Small intestine (tissue), 16 donors: ENCODE results near the gene CPZ. TPM values are rescaled to one million over a fixed set of nuclear protein-coding genes. Genes with fewer than 3 reads are reported as not detected.
A peak's percentile ranks its signal among the peaks of the same experiment; 100 is the strongest.

Experiments used
- DNase-seq, 2 donors: peaks; one replicate each; pipeline versions ENCODE4 v3.0.0 to v3.0.0-alpha.2; 2013
- FAIRE-seq: peaks from 2 replicates; lab custom pipeline; 2012; peaks lifted over from hg19 to GRCh38; lab: Jason Lieb, UNC
- H3K27ac ChIP-seq, 3 donors: one replicate each; pipeline ENCODE4 v1.5.1; 2013; ENCODE audit warnings: low read length in 2 of 3, mild to moderate bottlenecking in 2 of 3, control low read depth in 1 of 3, inconsistent platforms in 1 of 3, low read depth in 1 of 3, moderate library complexity in 1 of 3
- H3K27me3 ChIP-seq, 3 donors: one replicate each; pipeline ENCODE4 v1.6.1; 2013; ENCODE audit warnings: low read length in 3 of 3, inconsistent platforms in 1 of 3; ENCODE audit not compliant: control insufficient read depth in 3 of 3, insufficient read depth in 3 of 3
- H3K36me3 ChIP-seq, 3 donors: one replicate each; pipeline ENCODE4 v1.6.1; 2013; ENCODE audit warnings: low read length in 3 of 3, inconsistent platforms in 1 of 3, low read depth in 1 of 3, mild to moderate bottlenecking in 1 of 3, moderate library complexity in 1 of 3; ENCODE audit not compliant: control insufficient read depth in 3 of 3, insufficient read depth in 2 of 3
- H3K4me1 ChIP-seq, 3 donors: one replicate each; pipeline ENCODE4 v1.6.1; 2013; ENCODE audit warnings: low read length in 2 of 3, inconsistent platforms in 1 of 3, low read depth in 1 of 3, mild to moderate bottlenecking in 1 of 3, moderate library complexity in 1 of 3; ENCODE audit not compliant: control insufficient read depth in 3 of 3, insufficient read depth in 2 of 3
- H3K4me3 ChIP-seq, 3 donors: one replicate each; pipeline ENCODE4 v1.5.1; 2013; ENCODE audit warnings: low read length in 3 of 3, control low read depth in 1 of 3, inconsistent platforms in 1 of 3, low read depth in 1 of 3, mild to moderate bottlenecking in 1 of 3, moderate library complexity in 1 of 3
- H3K9me3 ChIP-seq, 2 donors: one replicate each; pipeline ENCODE4 v1.6.1; 2013; ENCODE audit warnings: low read depth in 1 of 2, low read length in 1 of 2; ENCODE audit not compliant: control insufficient read depth in 2 of 2, insufficient read depth in 1 of 2
- WGBS, 3 donors: extraction: QIAGEN DNeasy Blood & Tissue Kit; methylation state at CpG; one replicate each; pipeline ENCODE4 v1.1.7; 2013; 5-methylcytosine and 5-hydroxymethylcytosine counted together
- long read RNA-seq, 10 donors: transcript quantifications; one replicate each; lab custom pipeline, GENCODE V29; 2026
- polyA plus RNA-seq, 4 donors: library from polyadenylated mRNA; stranded (reverse) in 3 of 4; unstranded in 1 of 4; fragments of 200-250 nt in 3 of 4; fragments of 120-200 nt in 1 of 4; gene quantifications; one replicate each; pipeline versions ENCODE4 v1.2.1 to v1.2.3, GENCODE V29; 2013
- donor health status: healthy with polysubstance abuse.
- donor health status: control.
- donor health status: control.
- donor health status: Bipolar disorder and iron deficiency.
- donor health status: healthy.

The CPZ gene
- polyA plus RNA-seq = 1 to 10 TPM in 2 of 4 donors, under 1 TPM in 1, not detected in 1; 0.27 to 3.8 (median 1.7) TPM
- long read RNA-seq, donor 1 = 0 reads
- long read RNA-seq, donor 2 = 0 reads
- long read RNA-seq, donor 3 = 0 reads
- long read RNA-seq, donor 4 = 0 reads
- long read RNA-seq, donor 5 = 0 reads
- long read RNA-seq, donor 6 = 0 reads
- long read RNA-seq, donor 7 = 0 reads
- long read RNA-seq, donor 8, partial matches to known transcripts = 0 of 1 reads
- long read RNA-seq, donor 8, other reads (novel, unspliced or antisense) = 0 of 1 reads
- long read RNA-seq, donor 9 = 0 reads
- long read RNA-seq, donor 10 = 0 reads

GRCh38 chr4:8592366-8593263 lies at the start of gene CPZ:
Gene CPZ (plus strand): TSS chr4:8592765. CDS start chr4:8592834, 69 bp downstream.
- H3K27ac ChIP-seq = no peak within 1 kb of the TSS
- H3K4me1 ChIP-seq = peaks cover 0 to 4% (median 0%) of the 10 kb centered on the region in 3 donors
- peaks cover 11 to 36% (median 21%) of the 10 kb centered on the region in 3 donors for H3K27me3 ChIP-seq
- FAIRE-seq = no peak
- DNase-seq = peak in 1 of 2 donors; percentile 27
- WGBS, 3 donors = 3 to 7% (median 4%) methylated on average over 37 to 58 of the region's 58 CpGs
- no peaks in the 10 kb centered on the region for H3K36me3 ChIP-seq
- H3K4me3 ChIP-seq = peak within 1 kb of the TSS in 1 of 3 donors; percentile 26
- H3K9me3 ChIP-seq = no peaks in the 10 kb centered on the region

DNA sequence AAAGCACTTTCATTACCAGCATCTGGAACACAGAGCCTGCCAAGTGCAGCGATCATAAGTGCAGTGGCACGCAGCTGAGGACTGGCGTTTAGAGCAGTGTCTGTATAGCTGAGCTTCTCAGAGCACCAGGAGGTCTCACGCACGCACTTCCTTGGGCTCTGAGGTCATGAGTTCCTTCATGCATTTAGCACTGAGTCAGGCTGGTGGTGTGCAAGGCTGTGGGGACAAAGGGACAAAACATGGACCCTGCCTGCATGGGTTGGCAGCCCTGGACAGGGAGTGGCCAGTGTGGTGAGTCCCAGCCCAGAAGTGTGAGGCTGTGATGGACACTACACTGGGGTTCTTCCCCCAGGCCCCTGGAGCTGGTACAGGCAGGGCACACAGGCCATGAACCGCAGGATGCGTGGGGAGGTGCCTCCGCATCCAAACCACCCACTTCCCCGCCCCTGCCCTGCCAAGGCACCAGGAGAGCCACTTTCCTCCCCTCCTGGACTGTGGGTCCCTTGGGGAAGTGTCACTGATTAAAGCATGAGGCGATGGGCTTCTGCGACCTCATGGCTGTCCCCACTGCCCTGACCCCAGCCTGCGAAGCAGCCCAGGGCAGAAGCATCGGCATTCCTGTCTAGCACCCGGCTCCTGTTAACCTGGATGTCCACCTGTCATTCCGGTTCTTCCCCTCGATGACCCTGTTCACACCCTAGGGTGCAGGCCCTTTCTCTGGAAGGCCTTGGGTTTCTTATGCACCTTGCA lies 49.6 kb upstream of the CPZ start:
- Histone ChIP-seq H3K27me3 (no peaks in the 10 kb centered on the region), H3K9me3 (no peaks in the 10 kb centered on the region), H3K36me3 (no peaks in the 10 kb centered on the region), H3K4me1 (no peaks in the 10 kb centered on the region), H3K27ac (no peak overlapping the region), H3K4me3 (no peak overlapping the region)
- FAIRE-seq (no peak), DNase-seq (no peak)
- WGBS, 3 donors = 81 to 89% (median 82%) methylated on average over 16 of the region's 16 CpGs

GRCh38 chr4:8543623-8544022 lies 48.9 kb upstream of the CPZ start:
- no peaks in the 10 kb centered on the region for H3K9me3 ChIP-seq
- WGBS, 3 donors = 86 to 92% (median 88%) methylated on average over 10 of the region's 10 CpGs
- FAIRE-seq (no peak), DNase-seq (no peak)
- no peak overlapping the region for H3K4me3 ChIP-seq
- no peaks in the 10 kb centered on the region for H3K27me3 ChIP-seq
- H3K4me1 ChIP-seq = no peaks in the 10 kb centered on the region
- no peaks in the 10 kb centered on the region for H3K36me3 ChIP-seq
- no peak overlapping the region for H3K27ac ChIP-seq

DNA sequence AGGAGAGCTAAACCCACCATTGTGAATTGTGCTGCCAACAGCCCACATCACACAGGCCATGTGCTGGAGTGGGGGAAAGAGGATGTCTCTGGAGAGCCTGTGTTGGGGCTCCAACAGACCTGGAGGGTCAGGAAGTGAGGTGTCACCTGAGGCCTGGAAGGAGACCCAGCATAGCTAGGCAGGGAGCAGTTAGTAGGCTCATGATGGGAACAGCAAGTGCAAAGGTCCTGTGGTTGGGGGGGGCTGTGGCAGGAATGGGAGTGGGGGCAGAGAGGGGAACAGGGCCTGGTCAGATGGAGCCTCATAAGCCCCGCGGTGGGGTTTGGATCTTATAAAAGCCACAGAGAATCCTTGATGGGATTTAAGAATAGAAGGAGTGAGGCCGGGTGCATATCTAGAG lies 48.3 kb upstream of the CPZ start:
- no peak for DNase-seq
- H3K27me3 ChIP-seq = no peaks in the 10 kb centered on the region
- FAIRE-seq = no peak
- no peaks in the 10 kb centered on the region for H3K36me3 ChIP-seq
- no peak overlapping the region for H3K4me3 ChIP-seq
- no peaks in the 10 kb centered on the region for H3K9me3 ChIP-seq
- H3K4me1 ChIP-seq = no peaks in the 10 kb centered on the region
- no peak overlapping the region for H3K27ac ChIP-seq
- 87 to 96% (median 95%) methylated on average over 3 of the region's 3 CpGs for WGBS, 3 donors

- Histone ChIP-seq H3K27ac (no peak overlapping the region), H3K4me3 (no peak overlapping the region), H3K36me3 (no peaks in the 10 kb centered on the region), H3K27me3 (no peaks in the 10 kb centered on the region), H3K9me3 (no peaks in the 10 kb centered on the region), H3K4me1 (no peaks in the 10 kb centered on the region)
- no peak for DNase-seq
- FAIRE-seq = no peak
- 75 to 85% (median 77%) methylated on average over 32 of the region's 32 CpGs for WGBS, 3 donors
Measured at GRCh38 chr4:8544741-8545438, 47.7 kb upstream of the CPZ start.

- no peaks in the 10 kb centered on the region for H3K9me3 ChIP-seq
- DNase-seq (no peak), FAIRE-seq (no peak)
- H3K27ac ChIP-seq = no peak overlapping the region
- no peaks in the 10 kb centered on the region for H3K36me3 ChIP-seq
- no peaks in the 10 kb centered on the region for H3K4me1 ChIP-seq
- WGBS, 3 donors = 66 to 77% (median 74%) methylated on average over 9 of the region's 9 CpGs
- no peaks in the 10 kb centered on the region for H3K27me3 ChIP-seq
- no peak overlapping the region for H3K4me3 ChIP-seq
Measured at GRCh38 chr4:8545439-8545765, 47.2 kb upstream of the CPZ start.

GRCh38 chr4:8546766-8547107 lies 45.8 kb upstream of the CPZ start:
- H3K4me1 ChIP-seq = no peaks in the 10 kb centered on the region
- DNase-seq (no peak), FAIRE-seq (no peak)
- 60 to 78% (median 69%) methylated on average over 8 of the region's 8 CpGs for WGBS, 3 donors
- H3K27ac ChIP-seq = no peak overlapping the region
- H3K4me3 ChIP-seq = no peak overlapping the region
- H3K27me3 ChIP-seq = no peaks in the 10 kb centered on the region
- H3K9me3 ChIP-seq = no peaks in the 10 kb centered on the region
- no peaks in the 10 kb centered on the region for H3K36me3 ChIP-seq
